NCI-H226 (cell line): Measurements from ENCODE around the gene NKIRAS2.

Experiments
- DNase-seq: peaks from one replicate; pipeline ENCODE4 v3.0.0-alpha.2; 2015

Gene NKIRAS2

DNA sequence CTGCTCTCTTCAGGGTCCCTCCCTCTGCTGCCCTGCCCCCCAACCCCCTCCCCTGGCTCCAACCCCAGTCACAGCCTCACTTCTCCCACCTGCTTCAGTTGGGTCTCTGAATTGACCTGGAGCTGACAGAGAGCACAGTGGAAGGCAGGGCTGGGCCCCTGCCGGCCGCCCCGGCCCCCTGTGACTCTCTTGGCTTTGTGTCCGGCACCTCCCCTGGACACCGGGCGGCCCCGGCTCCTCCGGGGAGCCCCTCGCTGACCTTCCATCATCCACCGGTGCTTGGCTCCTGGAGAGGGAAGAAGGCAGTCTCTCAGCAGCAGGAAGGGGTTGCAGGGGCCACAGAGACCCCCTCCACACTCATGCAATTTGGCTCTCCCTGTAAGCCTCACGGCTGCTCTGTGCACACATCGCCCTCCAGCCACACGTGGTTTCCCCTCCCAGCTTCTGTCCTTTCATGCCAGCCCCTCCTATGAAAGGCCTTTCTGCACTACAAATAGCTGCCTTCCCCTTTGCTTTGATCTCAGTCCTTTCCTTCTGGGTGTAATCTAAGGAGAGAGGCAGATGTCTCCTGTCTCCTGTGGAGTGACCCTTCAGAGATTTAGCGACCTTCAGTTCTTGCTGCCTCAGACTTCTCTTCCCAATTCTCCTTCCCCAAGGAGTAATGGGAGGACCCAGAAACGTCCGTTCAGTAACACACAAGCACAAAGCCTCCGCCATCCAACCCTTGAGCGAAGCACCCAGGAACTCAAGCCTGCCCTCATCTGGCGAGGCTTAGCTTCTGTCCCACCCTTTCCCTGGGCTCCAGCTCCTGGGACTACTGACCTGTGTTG lies 8.3 kb downstream of the NKIRAS2 start:
- no peak for DNase-seq

- no peak for DNase-seq
These were observed 8.9 kb downstream of the NKIRAS2 start for GRCh38 chr17:42028791-42029127.

DNA sequence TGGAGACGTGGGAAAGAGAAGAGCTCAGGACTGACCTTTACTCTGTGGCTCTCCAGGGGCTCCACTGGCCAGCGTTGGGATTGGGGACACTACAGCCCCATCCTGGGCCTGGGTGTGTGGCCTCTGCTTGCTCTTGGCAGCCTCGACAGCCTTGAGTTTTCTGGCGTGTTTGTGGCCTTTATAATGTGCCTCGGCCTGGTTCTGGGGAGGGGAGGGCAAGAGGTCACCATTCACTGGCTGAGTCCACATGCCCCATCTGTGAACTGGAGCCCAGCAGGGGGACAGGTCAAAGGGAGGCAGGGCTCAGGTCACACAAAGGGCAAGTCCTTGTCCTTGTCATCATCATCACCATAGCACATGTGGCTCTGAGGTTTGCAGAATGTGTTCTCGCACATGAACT lies 11.7 kb downstream of the NKIRAS2 start:
- no peak for DNase-seq

DNA sequence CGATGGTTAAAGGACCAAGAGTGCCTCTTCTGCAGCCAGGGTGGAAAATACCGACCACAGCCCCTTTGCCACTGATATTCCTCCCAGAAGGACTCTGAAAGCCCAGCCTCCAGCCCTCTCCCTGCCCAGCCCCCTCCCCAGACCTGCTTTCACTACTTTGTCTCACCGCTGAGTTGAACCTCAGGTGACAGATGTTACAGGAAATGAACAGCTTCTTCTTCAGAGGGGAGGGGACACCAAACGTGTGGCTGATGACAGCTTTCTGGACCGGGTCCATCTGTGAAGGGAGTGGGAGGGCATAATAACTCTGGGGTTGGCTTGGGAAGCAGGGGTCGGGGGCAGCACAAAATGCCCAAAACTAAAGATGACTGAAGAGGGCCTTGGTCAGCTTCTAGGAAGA lies 14.2 kb downstream of the NKIRAS2 start:
- no peak for DNase-seq

GRCh38 chr17:42038221-42038973 lies 18.5 kb downstream of the NKIRAS2 start:
- DNase-seq = no peak

- no peak for DNase-seq
These were observed 20.2 kb downstream of the NKIRAS2 start for GRCh38 chr17:42039794-42040763.

- no peak for DNase-seq
These were observed 20.9 kb downstream of the NKIRAS2 start for GRCh38 chr17:42040818-42041217.

- DNase-seq = no peak
These were observed 21.7 kb downstream of the NKIRAS2 start for GRCh38 chr17:42041619-42042018.

DNA sequence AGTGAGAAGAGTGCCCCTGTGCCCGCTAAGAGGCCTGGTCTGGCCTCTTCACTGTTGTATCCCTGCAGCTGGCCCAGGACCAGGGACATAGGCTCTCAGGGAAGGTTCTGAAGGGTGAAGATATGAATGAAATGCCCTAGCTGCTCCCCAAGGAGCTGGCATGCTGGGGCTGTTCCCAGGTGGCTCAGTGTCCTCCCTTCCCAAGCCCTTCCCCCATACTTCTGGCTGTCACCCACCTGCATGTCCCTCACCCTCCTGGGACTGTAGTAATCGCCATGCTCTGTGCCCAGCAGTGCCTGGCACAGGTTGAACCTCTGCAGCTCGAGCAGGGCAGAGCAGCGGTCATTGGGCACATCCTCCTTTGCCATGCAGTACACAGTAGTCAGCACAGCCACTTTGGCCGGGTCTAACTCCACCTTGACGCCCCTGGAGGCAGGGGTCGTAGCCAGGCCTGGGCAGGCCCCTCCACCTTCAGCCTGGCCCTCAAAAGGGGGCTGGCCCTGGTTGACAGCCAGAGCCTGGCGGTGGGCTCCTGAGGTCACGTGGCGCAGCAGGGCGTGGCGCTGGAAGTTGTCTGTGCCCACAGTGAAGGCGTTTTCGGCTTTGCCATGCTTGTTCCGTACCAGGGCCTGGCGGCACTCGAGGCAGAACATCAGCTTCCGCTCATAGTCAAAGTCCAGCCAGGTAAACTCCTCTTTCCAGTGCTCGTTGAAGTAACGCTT lies 22.9 kb downstream of the NKIRAS2 start:
- DNase-seq = no peak

- DNase-seq = no peak
These were observed 25.8 kb downstream of the NKIRAS2 start for GRCh38 chr17:42045719-42046118.

DNA sequence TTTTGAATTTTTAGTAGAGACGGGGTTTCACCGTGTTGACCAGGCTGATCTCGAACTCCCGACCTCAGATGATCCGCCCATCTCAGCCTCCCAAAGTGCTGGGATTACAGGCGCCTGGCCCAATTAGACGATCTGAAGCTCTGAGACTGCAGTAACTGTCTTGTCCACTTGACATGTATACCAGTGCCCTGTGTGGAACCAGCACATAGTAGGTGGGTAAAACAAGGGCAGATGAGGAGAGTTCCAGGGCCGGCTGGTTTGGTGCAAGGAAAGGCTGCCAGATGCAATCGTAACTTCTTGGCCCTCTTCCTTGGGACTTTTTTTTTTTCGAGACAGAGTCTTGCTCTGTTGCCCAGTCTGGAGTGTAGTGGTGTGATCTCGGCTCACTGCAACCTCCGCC lies 27.5 kb downstream of the NKIRAS2 start:
- no peak for DNase-seq

- DNase-seq = no peak
These were observed 30.0 kb downstream of the NKIRAS2 start for GRCh38 chr17:42049834-42050392.

DNA sequence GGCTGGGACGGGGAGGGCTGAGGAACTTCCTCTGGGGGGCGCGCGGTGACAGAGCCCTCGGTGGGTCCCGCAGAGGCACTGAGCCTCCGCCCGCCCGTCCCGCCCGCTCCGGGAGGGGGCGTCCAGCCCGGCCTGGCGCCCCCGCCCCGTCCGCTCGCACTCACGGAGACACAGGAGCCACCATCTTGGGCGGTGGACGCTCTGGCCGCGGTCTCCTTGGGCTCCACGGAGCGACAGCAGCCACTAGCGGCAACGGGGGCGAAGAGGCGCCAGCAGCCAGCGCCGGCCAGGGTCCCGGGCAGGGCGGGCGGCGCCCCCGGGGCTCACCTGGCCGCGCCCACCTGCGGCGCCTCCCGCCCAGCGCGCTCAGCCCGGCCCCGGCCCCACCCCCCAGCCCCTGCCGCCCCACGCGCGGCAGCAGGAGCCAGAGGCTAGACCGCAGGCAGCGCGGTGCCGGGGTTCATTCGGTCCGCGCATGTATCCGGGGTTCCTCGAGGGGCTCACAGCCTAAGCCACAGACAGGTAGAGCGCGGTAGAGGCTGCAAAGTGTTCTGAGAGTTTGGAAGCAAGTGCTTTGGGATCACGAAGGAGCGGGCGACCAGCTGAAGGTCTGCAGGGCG lies 30.6 kb downstream of the NKIRAS2 start, which contains the start of gene C17orf113:
Gene C17orf113 (minus strand): TSS at position 209 of the 620 bp plus-strand sequence. CDS start 7,225 bp downstream, outside the sequence.
- DNase-seq = no peak

DNA sequence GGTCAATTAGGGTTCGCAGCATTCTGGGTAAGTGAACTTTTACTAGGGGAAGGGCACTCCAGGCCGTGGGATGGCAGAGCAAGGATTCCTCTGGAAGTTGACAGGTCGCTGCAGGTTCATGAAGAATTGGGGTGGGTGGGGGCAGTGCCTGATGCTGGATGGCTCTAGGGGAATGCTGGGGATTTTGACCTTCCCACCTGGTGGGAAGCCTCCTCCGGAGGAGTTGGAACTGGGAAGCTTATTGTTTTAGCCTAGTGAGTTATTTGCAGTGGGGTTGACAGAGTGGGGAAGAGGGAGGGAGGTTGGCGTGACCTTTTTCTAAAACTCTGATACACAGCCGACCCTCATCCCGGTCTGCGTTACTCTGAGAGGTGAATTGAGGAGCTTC lies 31.1 kb downstream of the NKIRAS2 start:
- DNase-seq = no peak

DNA sequence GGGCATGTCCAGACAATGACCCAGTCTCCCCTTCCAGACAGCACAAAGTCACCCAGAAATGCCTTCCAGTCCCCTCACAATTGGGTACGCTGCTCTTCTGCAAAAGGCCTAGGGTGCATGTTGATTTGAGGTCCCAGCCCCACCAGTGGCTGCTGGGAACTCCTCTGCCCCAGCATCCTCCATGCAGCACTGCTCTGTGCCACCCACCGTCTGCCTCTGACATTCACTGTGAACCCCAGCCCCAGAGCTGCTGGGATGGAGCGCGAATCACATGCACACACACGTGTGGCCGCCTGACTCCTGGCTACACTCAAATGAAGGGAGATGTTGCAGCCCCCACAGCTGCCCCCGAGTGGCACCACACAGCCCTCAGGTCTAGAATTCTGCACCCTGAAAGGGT lies 31.8 kb downstream of the NKIRAS2 start:
- DNase-seq = no peak

DNA sequence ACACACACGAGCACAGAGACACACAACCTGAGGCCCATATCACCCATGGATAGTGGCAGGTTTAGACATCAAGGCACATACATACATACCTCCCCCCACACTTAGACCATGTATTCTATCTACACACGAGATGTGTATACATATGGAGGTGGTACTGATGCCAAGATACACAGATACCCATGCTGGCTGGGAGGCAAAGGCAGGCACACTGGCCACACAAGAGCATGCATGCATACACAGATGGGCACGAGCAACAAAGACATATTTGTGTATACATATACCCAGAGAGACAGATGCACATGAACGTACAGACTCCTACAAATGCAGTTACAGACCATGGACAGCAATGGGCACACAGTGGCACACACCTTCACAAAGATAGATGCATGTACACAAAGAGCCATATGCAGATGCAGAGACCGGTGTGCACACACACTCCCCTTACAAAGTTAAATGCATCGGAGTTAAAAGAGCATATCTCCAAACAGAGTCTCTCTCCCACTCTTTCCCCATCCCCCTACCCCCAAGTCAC lies 32.5 kb downstream of the NKIRAS2 start:
- DNase-seq = no peak

GRCh38 chr17:42053731-42054500 lies 34.0 kb downstream of the NKIRAS2 start:
- no peak for DNase-seq

DNA sequence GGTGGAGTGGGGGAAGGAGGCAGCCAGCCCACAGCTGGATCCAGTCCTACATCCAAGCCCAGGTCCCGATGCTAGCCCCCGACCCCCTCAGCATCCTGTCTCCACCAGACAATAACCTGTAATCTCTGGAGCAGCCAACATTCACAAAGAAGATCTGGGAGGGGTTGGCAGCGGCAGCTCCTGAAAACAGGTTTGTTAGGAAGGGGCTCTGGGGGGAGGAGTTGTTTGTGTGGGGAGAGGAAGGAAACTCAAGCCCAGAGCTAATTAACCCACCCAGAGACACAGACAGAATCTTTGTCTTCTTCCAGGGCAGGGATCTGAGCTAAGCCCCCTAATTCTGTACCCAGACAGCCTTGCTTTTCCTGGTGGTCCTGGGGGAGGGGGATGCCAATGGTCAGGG lies 35.1 kb downstream of the NKIRAS2 start:
- DNase-seq = no peak

DNA sequence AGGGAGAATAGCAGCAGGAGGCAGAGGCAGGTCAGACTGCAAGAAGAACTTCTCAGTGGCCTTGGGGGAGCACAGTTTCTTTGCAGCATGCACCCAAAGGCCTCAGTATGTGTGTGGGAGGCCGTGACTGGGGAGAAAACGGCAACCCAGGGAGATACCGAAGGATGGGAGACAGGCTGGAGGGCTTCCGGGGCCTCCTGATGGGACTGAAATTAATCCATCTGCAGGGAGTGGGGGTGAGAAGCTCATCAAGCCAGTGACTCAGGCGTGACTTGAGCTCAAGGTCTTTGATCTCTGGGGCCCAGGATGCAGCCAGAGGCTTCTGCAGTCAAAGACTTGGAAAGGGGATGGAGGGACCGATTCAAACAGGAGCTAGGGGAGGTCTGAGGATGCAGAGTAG lies 35.6 kb downstream of the NKIRAS2 start:
- DNase-seq = no peak

DNA sequence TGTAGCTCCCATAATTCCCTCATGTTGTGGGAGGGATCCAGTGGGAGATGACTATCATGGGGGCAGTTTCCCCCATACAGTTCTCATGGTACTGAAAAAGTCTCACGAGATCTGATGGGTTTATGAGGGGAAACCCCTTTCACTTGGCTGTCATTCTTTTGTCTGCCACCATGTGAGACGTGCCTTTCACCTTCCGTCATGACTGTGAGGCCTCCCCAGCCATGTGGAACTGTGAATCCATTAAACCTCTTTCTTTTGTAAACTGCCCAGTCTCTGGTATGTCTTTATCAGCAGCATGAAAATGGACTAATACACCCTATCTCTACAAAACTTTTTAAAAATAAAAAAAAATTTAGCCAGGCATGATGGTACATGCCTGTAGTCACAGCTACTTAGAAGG lies 36.7 kb downstream of the NKIRAS2 start:
- no peak for DNase-seq

GRCh38 chr17:42058063-42058462 lies 38.2 kb downstream of the NKIRAS2 start:
- no peak for DNase-seq
